ENCODE data around the gene EZR.

The EZR gene

GRCh38 chr6:158760618-158761250, 58.4 kb downstream of the EZR start:
- no peak for DNase-seq (ENCODE audit: low spot score)

- DNase-seq (ENCODE audit: low spot score) = no peak
Observed at GRCh38 chr6:158759966-158760617, 59.1 kb downstream of the EZR start.

DNA sequence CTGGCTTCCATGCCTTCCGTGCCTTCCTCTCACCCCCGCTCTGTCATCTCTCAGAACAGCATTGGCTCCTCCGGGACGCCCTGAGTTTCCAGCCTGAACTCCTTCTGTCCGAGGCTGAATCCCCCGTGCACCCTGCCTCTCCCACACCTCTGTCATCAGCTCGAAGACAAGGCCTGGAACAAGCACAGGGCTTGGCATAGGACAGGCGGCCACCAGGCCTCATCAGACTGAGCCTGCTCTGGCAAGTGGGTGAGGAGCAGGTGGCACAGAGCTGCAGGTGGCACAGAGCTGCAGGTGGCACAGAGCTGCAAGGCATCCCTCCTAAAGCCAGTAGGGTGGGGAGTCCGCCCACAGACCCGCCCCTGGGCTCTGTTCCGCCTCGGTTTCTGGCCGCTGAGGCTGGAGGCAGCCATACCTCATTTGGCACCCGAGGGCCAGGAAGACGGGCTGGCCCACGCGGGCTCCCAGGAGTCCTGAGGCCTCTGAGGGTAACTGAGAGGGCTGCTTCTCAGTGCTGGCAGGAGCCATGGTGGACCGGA, 60.2 kb downstream of the EZR start:
- DNase-seq (ENCODE audit: low spot score) = no peak

DNA sequence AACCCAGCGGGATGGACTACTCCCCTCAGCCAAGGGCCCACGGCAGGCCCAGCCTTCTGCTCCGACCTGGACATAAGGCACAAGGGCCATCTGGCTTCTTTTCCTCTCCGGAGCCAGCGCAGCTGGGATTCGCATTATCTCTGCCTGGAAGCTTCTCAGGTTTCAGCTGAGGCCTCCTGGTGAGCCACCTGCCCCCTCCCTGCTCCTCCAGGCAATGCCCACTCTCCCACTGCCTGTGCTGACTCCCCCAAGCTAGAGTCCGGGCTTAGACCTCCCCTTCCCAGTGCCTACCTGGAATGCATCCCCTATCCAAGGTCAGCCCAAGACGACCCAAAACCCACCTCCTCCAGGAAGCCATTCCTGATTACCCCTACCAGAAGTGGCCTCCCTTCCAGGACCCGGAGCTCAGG, 60.7 kb downstream of the EZR start:
- no peak for DNase-seq (ENCODE audit: low spot score)

DNA sequence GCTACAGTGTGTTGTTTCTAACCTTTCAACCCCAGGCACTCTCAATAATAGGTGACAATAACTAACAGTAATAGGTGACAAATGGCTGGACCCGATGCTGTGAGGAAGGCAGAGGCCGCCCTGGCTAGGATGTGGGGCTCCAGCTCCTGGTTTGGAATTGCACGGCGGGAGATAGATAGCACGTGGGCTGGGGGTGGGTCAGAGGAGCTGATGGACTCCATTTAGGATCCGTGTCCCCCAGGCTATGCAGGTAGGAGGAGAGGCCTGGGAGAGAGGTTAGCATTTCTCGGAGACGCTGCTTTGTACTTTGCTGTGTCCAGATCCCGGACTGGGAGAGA, 61.4 kb downstream of the EZR start:
- no peak for DNase-seq (ENCODE audit: low spot score)

- no peak for DNase-seq (ENCODE audit: low spot score)
Observed at GRCh38 chr6:158756977-158757752, 62.0 kb downstream of the EZR start.

DNA sequence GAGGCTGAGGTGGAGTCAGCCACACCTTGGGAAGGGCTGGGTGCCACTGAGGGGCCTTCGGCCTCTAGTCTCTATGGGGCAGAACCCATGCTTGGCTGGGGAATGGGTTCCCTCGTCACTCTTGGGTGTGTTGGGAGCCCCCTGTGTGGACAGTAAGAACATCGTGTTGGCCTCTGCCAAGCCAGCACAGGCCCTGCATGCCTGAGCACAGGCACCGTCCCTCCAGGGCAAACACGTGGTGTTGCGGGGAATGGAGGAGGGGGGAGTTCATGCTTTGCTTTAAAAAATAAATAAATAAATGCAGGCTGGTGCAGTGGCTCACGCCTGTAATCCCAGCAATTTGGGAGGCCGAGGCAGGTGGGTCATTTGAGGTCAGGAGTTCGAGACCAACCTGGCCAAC, 63.0 kb downstream of the EZR start:
- DNase-seq (ENCODE audit: low spot score) = no peak

- no peak for DNase-seq (ENCODE audit: low spot score)
Observed at GRCh38 chr6:158755636-158756035, 63.5 kb downstream of the EZR start.

GRCh38 chr6:158754738-158755137, 64.4 kb downstream of the EZR start:
- no peak for DNase-seq (ENCODE audit: low spot score)

GRCh38 chr6:158753811-158754210, 65.4 kb downstream of the EZR start:
- DNase-seq (ENCODE audit: low spot score) = no peak

DNA sequence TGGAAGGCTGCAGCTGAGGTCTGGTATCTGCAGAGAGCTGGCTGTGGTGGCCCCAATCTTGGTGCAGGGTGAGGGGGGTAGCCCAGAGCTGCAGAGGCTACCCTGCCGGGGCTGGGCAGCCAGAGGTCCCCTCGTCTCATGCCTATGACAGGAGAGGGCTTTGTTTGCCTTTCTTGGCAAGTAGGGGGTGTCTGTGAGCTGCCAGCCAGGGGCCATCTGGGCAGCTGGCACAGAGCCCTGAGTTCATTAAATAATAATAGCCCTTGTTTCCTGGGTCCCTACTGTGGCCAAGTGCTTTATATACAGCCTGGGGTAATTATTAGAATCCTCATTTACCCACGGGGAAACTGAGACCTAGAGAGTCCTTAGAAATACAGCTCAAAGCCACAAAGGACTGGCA, 66.6 kb downstream of the EZR start:
- no peak for DNase-seq (ENCODE audit: low spot score)

GRCh38 chr6:158751921-158752320, 67.2 kb downstream of the EZR start:
- no peak for DNase-seq (ENCODE audit: low spot score)

- no peak for DNase-seq (ENCODE audit: low spot score)
Observed at GRCh38 chr6:158751224-158751623, 67.9 kb downstream of the EZR start.

DNA sequence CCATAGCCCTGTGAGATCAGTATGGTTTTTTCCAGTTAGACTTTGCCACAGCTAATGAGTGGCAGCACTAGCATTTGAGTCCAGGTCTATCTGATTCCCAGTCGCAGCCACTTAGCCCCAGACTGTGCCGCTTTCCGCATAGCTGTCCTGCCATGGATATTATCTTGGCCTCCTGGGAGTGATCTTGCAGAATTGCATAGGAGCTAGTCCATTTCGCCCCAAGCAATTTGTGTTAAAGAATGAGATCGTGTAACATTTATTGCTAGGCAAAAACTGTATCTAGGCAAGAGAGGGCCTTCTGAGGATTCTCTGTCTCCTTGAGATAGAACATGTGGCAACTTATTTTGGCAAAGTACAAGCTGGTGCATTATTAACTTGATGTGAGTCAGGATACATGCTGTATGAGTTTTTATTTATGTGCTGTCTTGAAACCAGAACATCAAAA, 74.2 kb downstream of the EZR start:
- DNase-seq (ENCODE audit: low spot score) = no peak

DNA sequence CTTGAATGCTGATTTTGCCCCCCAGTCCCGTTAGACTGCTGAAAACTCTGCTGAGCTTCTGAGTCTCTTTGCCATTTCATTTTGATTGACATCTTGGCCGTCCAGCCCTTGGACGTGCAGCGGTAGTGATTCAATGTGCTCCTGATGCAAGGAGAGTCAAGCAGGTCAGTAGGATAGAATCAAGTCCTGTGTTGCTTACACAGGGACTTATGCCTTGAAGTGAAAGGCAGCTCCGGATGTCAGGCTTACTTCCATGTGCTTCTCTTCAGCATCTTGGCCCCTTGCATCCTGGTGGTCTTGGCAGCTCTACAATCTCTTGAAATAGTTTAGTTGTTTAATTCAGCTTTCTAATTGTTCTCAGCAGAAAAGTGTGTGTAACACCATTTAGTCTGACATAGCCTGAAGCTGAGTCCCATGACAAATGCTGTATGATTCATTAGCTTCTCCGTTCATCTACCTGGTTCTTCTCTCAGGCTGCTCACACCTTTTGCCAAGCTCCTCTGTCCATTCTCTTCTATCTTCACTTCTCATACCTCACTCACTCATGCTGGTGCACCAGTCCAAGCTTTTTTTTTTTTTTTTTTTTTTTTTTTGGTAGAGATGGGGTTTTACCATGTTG, 76.0 kb downstream of the EZR start:
- no peak for DNase-seq (ENCODE audit: low spot score)

DNA sequence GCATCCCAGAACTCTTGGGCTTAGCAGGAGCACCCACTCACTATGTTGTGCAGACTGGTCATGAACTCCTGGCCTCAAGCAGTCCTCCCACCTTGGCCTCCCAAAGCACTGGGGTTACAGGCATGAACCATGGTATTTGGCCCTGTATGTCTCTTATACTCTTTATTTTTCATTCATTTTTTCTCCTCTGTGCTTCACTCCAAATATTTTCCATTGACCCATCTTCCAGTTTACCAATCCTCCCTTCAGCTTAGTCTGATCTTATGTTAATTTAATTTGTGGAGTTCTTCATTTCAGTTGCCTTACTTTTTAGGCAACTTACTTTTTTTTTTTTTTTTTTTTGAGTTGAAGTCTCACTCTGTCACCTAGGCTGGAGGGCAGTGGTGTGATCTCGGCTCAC, 79.5 kb downstream of the EZR start:
- DNase-seq (ENCODE audit: low spot score) = no peak

GRCh38 chr6:158737710-158738615, 81.2 kb downstream of the EZR start:
- no peak for DNase-seq (ENCODE audit: low spot score)

- DNase-seq (ENCODE audit: low spot score) = no peak
Observed at GRCh38 chr6:158737082-158737709, 82.0 kb downstream of the EZR start.

DNA sequence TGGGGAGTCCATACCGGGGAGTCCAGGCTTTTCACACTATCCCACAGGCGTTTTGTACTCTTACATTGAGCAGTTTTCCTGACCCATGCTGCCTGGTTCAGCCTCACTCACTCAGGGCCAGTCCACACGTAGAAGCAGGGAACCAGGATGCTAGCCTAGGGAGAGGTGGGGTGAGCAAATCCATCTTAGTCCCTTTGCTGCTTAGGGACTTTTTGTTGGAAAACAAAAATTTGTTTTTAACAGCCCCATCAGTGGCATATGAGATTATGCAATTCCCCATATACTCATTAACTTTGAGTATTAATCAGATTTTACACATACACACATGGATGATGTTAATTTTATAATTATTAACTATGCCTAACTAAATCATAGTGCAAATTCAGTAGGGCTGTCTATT, 84.2 kb downstream of the EZR start:
- DNase-seq (ENCODE audit: low spot score) = no peak

GRCh38 chr6:158730541-158730907, 88.6 kb downstream of the EZR start:
- DNase-seq (ENCODE audit: low spot score) = no peak

DNA sequence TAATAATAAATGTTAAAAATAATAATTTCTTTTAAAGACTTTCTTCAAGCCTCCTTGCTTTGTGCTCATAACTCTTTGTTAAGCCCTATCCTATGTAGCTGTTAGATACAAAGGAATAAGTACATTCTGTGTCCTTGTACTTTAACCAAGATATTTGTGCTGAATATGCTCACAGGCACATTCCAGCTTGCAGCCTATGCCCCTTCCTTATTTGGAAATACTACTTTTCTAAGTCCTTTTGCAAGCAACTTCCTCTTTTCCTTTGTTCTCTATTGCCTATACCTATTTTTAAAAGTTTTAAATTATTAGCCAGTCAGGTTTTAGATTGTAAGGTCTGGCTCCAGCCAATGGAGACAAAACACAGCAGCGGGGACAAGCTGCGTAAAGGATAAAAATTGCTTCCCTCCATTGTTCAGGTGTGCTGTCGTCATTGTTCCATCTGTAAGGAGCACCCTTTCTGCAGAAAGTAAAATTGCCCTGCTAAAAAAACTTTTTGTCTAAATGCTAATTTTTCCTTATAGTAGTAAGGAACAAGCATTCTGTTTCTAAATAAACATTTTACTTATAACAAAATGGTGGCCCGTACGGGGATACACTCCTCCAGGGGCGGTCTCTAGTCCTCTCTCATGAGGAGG, 89.1 kb downstream of the EZR start:
- no peak for DNase-seq (ENCODE audit: low spot score)
